Lung (tissue), 12 donors: ENCODE measurements around the gene SDHAF1. TPM values are rescaled to one million over a fixed set of nuclear protein-coding genes. Genes with fewer than 3 reads are reported as not detected.

Experiments used
- ATAC-seq: fragments of 200-7000 bp; cut with Tn5 transposase; one replicate; pipeline ENCODE4 v1.9.1; 2020; ENCODE audit warnings: moderate number of reproducible peaks; ENCODE audit not compliant: insufficient read depth, low FRiP score
- DNase-seq, 3 donors: peaks; one replicate each; pipeline ENCODE4 v3.0.0-alpha.2; 2013 to 2017
- H3K27ac ChIP-seq, 2 donors: one replicate each; pipeline ENCODE4 v1.5.1; 2013; ENCODE audit warnings: mild to moderate bottlenecking in 2 of 2, moderate library complexity in 2 of 2, control low read depth in 1 of 2, inconsistent platforms in 1 of 2, low read depth in 1 of 2, low read length in 1 of 2
- H3K27me3 ChIP-seq, 3 donors: one replicate each; pipeline ENCODE4 v1.5.1; 2013; ENCODE audit warnings: low read length in 2 of 3; ENCODE audit not compliant: control insufficient read depth in 3 of 3, insufficient read depth in 3 of 3
- H3K36me3 ChIP-seq, 4 donors: one replicate each; pipeline ENCODE4 v1.5.1; 2013; ENCODE audit warnings: low read length in 4 of 4, mild to moderate bottlenecking in 1 of 4, moderate library complexity in 1 of 4; ENCODE audit not compliant: control insufficient read depth in 4 of 4, insufficient read depth in 4 of 4
- H3K4me1 ChIP-seq, 5 donors: one replicate each; pipeline ENCODE4 v1.5.1; 2013; ENCODE audit warnings: low read length in 5 of 5, mild to moderate bottlenecking in 2 of 5, moderate library complexity in 1 of 5; ENCODE audit not compliant: control insufficient read depth in 5 of 5, insufficient read depth in 5 of 5
- H3K4me3 ChIP-seq: one replicate; pipeline ENCODE4 v1.5.1; 2013; ENCODE audit warnings: mild to moderate bottlenecking, control low read depth, moderate library complexity
- H3K9ac ChIP-seq, 2 donors: one replicate each; pipeline ENCODE4 v1.5.1; 2013; ENCODE audit warnings: low read length in 2 of 2, control low read depth in 1 of 2; ENCODE audit not compliant: insufficient read depth in 1 of 2
- H3K9me3 ChIP-seq, 4 donors: one replicate each; pipeline ENCODE4 v1.5.1; 2013; ENCODE audit warnings: low read length in 3 of 4, mild to moderate bottlenecking in 1 of 4, moderate library complexity in 1 of 4; ENCODE audit not compliant: control insufficient read depth in 4 of 4, insufficient read depth in 3 of 4
- WGBS, 2 donors: extraction: QIAGEN DNeasy Blood & Tissue Kit; methylation state at CpG; one replicate each; pipeline ENCODE4 v1.1.7; 2013; 5-methylcytosine and 5-hydroxymethylcytosine counted together
- polyA plus RNA-seq, 2 donors: library from polyadenylated mRNA; stranded (reverse); fragments of 200-250 nt; gene quantifications; one replicate each; pipeline ENCODE4 v1.2.1, GENCODE V29; 2013
- total RNA-seq, 2 donors: library from RNA; depleted of rRNA in 1 of 2; stranded (reverse); fragments of >200 nt in 1 of 2; gene quantifications; one replicate each; pipeline ENCODE4 v1.2.1, GENCODE V29; 2014 to 2021
- TF ChIP-seq, protein P1 (sequence below): IDR thresholded peaks from 2 replicates; pipeline ENCODE4 v1.5.1; 2012; ENCODE audit warnings: mild to moderate bottlenecking; ENCODE audit errors: control extremely low read depth, extremely low read depth
- donor health status: control.
- donor health status: control.
- donor health status: Bipolar disorder and iron deficiency.
- donor health status: healthy.
- donor health status: DM: yes; HTN: yes; CAD: no.

The SDHAF1 gene
- total and polyA plus RNA-seq, 4 donors: 11.4 to 25.8 (median 19.1) TPM

- Histone ChIP-seq H3K9ac (no peak overlapping the region), H3K36me3 (no peaks in the 10 kb centered on the region), H3K9me3 (peaks cover 0 to 2% (median 0%) of the 10 kb centered on the region in 4 donors), H3K4me3 (no peak overlapping the region), H3K4me1 (peaks cover 0 to 5% (median 0%) of the 10 kb centered on the region in 5 donors), H3K27ac (no peak overlapping the region), H3K27me3 (peaks cover 0 to 31% (median 16%) of the 10 kb centered on the region in 3 donors)
- TF ChIP-seq, protein P1, sequence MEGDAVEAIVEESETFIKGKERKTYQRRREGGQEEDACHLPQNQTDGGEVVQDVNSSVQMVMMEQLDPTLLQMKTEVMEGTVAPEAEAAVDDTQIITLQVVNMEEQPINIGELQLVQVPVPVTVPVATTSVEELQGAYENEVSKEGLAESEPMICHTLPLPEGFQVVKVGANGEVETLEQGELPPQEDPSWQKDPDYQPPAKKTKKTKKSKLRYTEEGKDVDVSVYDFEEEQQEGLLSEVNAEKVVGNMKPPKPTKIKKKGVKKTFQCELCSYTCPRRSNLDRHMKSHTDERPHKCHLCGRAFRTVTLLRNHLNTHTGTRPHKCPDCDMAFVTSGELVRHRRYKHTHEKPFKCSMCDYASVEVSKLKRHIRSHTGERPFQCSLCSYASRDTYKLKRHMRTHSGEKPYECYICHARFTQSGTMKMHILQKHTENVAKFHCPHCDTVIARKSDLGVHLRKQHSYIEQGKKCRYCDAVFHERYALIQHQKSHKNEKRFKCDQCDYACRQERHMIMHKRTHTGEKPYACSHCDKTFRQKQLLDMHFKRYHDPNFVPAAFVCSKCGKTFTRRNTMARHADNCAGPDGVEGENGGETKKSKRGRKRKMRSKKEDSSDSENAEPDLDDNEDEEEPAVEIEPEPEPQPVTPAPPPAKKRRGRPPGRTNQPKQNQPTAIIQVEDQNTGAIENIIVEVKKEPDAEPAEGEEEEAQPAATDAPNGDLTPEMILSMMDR: no peak
- 29 to 37% methylated on average over 20 of the region's 20 CpGs for WGBS, 2 donors
- DNase-seq (no peak), ATAC-seq (no peak)
These were observed 35.0 kb upstream of the SDHAF1 start for GRCh38 chr19:35959968-35960320.

GRCh38 chr19:35960432-35960972, 34.5 kb upstream of the SDHAF1 start:
- no peaks in the 10 kb centered on the region for H3K36me3 ChIP-seq
- peaks cover 0 to 31% (median 16%) of the 10 kb centered on the region in 3 donors for H3K27me3 ChIP-seq
- 82 to 89% methylated on average over 7 of the region's 7 CpGs for WGBS, 2 donors
- peaks cover 0 to 5% (median 0%) of the 10 kb centered on the region in 5 donors for H3K4me1 ChIP-seq
- no peak for ATAC-seq
- H3K9me3 ChIP-seq: peaks cover 0 to 2% (median 0%) of the 10 kb centered on the region in 4 donors
- TF ChIP-seq, protein P1: no peak
- no peak overlapping the region for H3K9ac ChIP-seq
- H3K27ac ChIP-seq: no peak overlapping the region
- no peak overlapping the region for H3K4me3 ChIP-seq
- no peak for DNase-seq

- WGBS, 2 donors: 5 to 10% methylated on average over 9 of the region's 9 CpGs
- no peak overlapping the region for H3K9ac ChIP-seq
- peaks cover 0 to 20% (median 13%) of the 10 kb centered on the region in 3 donors for H3K27me3 ChIP-seq
- H3K27ac ChIP-seq: no peak overlapping the region
- TF ChIP-seq, protein P1: no peak
- DNase-seq (peak; percentile 73 to 83 (median 74)), ATAC-seq (no peak)
- peaks cover 0 to 5% (median 0%) of the 10 kb centered on the region in 5 donors for H3K4me1 ChIP-seq
- H3K9me3 ChIP-seq: peaks cover 0 to 2% (median 0%) of the 10 kb centered on the region in 4 donors
- H3K4me3 ChIP-seq: no peak overlapping the region
- H3K36me3 ChIP-seq: no peaks in the 10 kb centered on the region
These were observed 31.5 kb upstream of the SDHAF1 start for GRCh38 chr19:35963514-35963913.

GRCh38 chr19:35966771-35967170, 28.2 kb upstream of the SDHAF1 start:
- Histone ChIP-seq H3K27me3 (peaks cover 0 to 3% (median 0%) of the 10 kb centered on the region in 3 donors), H3K4me3 (no peak overlapping the region), H3K4me1 (no peaks in the 10 kb centered on the region), H3K9me3 (peaks cover 0 to 2% (median 0%) of the 10 kb centered on the region in 4 donors), H3K9ac (no peak overlapping the region), H3K27ac (no peak overlapping the region), H3K36me3 (no peaks in the 10 kb centered on the region)
- WGBS, 2 donors: 76 to 87% methylated on average over 3 of the region's 3 CpGs
- no peak for DNase-seq
- TF ChIP-seq, protein P1: no peak
- no peak for ATAC-seq
